HG02981 (cell line): ENCODE measurements around the gene LMF1.

Source experiments
- ATAC-seq: cut with Tn5 transposase; IDR thresholded peaks from one replicate; pipeline ENCODE4 v1.9.1; 2021; ENCODE audit warnings: mild to moderate bottlenecking, moderate library complexity; ENCODE audit not compliant: unreplicated experiment

The LMF1 gene

DNA sequence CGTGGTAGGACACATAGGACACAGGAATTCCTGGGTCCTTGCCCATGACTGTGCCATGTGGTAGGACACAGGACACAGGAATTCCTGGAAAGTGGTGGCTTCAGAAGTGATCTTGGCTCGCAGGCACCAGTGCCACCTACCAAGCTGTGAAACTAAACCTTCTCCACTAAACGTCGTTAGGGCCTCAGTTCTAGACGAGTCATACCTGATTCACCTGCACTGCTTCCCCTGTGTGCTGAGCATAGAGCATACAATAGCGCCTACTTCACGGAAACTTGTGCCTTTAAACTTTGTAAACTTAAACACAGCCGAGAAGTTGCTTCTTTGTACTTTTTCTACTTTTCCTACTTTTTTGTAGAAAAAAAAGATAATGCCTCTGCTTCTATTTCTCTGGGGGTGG lies 15.6 kb upstream of the LMF1 start:
- ATAC-seq: no peak

DNA sequence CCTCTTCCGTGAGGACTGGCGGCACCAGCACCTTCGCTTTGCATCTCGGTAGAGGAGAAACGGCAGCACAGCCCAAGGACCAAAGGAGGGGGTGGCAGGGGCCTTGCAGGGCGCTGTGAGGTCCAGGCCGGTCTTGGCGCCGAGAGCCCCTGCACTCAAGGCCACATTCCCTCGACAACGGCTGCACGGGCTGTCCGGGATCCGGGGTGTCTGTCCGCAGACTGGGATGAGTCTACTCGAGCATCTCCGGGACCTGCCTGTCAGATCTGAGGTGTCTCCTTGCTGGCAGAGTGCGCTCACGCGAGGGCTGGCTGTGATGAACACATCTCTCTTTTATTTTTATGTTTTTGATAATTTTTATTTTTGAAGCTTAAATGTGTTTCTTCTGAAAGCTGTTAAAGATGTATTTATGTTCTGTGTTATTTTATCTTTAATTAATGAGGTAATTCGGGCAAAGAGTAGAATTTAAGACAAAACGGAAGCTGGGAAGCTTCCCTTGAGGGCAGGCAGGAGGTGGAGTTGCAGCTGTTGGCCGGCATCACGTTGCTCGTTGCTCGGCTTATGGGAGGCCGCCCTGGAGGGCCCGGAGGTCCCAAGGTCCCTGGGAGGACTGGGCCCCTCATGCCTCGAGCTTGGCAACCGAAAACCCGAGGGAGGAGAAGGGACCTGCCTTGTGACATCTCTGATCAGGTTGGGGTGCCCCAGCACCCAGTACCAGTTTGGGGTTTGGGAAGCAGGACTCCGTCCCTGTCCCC lies 15.0 kb upstream of the LMF1 start:
- no peak for ATAC-seq

DNA sequence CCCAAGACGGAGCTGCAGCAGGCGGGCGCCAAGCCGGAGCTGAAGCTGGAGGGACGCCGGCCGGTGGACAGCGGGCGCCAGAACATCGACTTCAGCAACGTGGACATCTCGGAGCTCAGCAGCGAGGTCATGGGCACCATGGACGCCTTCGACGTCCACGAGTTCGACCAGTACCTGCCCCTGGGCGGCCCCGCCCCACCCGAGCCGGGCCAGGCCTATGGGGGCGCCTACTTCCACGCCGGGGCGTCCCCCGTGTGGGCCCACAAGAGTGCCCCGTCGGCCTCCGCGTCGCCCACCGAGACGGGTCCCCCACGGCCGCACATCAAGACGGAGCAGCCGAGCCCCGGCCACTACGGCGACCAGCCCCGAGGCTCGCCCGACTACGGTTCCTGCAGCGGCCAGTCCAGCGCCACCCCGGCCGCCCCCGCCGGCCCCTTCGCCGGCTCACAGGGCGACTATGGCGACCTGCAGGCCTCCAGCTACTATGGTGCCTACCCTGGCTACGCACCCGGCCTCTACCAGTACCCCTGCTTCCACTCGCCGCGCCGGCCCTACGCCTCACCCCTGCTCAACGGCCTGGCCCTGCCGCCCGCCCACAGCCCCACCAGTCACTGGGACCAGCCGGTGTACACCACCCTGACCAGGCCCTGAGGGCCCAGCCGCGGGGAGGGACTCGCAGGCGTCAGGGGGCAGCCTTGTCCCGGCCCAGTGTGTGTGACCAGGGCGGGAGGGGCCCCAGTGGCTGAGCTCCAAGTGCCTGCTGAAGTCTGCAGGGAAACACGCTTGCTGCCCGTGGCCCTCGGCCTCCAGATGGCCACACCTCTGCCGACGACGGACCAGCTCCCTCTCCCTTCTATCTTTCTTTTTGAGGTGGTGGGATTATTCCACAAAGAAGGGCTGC lies 14.2 kb upstream of the LMF1 start:
- no peak for ATAC-seq

DNA sequence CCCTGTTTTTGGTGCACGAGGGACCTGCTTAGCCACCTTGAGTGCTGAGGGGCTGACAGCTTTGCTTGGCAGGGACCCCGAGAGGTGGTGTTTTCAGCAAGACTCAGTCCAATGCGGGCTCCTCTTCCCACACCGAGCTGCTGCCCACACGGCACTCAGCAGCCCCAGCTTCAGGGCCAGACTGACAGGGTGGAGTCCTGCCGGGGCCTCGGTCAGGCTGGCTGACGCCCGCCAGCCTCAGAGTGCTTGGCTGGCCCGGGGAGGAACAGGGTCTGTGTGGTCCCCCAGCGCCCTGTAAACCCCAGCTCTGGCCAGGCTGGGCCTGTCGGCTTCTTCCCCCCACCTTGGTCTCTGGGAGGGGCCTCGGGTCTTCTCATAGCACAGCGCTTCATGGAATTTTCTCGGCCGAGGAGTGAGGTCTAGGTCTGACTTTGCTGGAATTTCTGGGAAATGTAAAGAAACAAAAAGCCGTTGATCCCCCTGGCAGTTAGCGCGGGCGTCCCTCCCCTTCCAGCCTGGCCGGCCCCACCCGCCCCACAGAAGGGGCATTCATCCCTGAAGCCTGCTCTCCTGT lies 13.4 kb upstream of the LMF1 start:
- ATAC-seq: no peak

DNA sequence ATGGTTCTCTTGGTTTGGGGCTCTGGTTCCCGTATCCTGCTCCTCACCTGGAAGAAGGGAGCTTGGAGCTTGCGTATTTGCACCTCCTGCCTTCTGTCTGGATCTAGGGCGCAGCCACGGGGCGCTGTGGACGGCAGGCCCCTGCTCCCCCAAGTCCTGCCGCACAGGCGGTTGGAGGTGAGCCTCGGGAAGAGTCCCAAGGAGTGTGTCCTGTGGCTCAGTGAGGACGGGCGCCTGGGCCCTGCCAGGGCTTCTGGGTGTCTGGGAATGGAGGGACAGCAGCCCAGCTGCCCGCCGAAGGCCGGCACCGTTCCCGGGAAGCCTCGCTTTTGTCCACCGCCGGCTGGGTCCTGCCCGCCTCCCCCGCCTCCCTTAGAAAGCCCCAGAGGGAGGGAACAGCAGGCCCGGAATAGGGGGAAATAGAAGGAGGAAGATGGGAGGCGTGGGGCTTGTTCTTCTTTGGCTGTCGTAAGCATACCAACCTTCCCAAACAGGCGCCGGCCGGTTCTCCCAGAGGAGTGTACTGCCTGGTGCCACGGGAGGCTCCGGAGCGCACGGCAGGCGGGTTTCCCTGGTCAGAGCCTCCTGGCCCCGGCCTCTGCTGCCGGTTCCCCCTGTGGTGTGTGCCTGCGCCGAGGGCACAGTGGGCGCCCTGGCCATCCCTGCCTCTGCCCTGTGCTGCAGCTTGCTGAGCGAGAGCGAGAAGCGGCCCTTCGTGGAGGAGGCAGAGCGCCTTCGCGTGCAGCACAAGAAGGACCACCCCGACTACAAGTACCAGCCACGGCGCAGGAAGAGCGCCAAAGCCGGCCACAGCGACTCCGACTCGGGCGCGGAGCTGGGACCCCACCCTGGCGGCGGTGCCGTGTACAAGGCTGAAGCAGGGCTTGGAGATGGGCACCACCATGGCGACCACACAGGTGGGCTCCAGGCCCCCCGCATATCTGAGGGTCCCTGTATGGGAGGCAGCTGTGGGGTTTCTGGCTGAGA lies 12.6 kb upstream of the LMF1 start:
- no peak for ATAC-seq

DNA sequence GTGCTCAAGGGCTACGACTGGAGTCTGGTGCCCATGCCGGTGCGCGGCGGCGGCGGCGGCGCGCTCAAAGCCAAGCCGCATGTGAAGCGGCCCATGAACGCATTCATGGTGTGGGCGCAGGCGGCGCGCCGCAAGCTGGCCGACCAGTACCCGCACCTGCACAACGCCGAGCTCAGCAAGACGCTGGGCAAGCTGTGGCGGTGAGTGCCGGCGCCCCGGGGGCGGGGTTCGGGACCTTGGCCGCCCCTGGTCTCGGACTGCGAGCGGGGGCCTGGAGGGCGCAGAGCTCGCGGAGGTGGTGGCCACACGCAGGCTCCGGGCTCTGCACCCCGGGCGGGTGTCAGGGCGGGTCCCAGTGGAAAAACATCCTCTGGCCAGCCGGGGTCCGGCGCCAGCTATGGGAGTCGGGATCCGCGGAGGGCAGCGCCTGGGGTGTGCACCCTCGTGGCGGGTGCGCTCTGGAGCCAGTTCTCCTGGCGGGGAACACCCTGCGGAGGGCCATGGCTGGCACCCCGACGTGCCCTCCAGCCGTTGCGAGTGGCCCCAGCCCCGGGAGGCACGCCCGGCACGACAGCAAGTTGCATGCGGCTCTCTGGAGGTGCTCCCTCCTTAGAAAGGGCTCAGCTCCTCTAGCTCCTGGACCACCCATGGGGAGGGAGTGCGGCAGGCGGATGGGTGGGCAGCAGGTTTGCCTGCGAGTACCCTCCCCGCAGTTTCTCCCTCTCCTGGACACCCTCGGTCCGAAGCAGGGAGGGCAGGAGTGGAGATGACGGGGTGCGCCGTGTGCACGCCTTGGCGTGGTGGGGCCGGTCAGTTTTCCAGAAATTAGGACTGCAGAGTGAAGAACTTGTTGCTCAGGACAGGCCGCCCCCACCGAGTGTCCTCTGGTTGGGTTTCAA lies 11.6 kb upstream of the LMF1 start:
- ATAC-seq: no peak

DNA sequence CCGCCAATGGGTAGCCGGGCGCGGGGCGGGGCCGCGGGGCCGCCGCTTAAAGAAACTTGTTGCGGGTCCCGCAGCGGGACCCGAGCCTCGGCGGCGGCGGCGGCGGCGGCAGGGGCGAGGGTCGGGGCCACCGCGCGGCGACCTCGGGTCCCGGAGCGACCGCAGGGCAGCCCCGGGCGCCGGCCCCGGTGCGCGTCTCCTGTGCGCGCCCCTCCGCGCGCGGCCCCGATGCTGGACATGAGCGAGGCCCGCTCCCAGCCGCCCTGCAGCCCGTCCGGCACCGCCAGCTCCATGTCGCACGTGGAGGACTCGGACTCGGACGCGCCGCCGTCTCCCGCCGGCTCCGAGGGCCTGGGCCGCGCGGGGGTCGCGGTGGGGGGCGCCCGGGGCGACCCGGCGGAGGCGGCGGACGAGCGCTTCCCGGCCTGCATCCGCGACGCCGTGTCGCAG lies 10.9 kb upstream of the LMF1 start, which contains the start of gene SOX8:
Gene SOX8 (plus strand): TSS at position 76 of the 450 bp plus-strand sequence. CDS start 153 bp downstream, at position 229.
- ATAC-seq: no peak

DNA sequence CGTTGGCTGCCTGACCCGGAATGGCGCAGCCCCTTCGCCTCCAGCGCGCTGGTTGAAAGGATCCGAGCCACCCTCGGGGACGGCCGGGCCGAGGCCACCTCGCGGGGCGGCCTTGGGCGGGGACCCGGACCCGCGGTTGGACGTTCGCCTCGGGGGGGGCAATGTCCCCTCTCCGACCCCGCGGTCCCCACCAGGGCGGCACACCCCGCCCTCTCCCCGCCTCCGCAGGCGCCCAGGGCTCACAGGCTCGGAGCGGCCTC lies 9.7 kb upstream of the LMF1 start:
- ATAC-seq: no peak

DNA sequence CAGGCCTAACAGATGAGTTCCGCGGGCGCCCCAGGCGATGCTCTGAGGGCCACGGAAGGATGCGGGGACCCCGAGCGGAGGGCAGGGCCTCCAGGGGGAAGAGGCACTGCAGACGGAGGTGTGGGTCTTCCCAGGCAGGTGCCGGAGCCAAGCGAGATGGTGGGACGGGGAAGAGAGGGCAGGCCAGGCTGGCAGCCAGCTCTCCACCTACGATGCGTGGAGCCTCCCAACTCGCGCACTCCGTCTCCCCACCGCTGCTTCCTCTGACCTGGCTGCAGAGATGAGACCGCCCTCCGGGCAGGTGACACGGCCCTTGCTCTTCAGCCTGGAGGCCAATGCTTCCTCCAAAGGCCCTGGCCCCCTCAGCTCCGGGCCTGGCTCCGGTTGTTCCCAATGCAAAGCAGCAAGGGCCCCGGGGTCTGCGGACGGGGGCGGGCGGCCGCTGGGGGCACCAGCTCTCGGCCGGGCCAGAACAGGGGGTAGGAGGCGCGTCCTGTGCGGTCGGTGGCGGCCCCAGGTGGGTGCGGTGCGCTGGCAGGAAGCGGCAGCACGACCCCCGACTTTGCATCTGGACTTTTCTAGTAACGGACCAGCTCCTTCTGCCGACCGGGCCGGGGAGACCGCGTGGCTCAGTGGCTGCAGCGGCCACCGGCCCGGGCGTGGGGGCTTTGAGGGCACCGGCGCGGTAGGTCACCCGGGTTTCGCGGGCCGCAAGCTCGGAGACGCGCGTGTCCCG lies 9.2 kb upstream of the LMF1 start:
- no peak for ATAC-seq

DNA sequence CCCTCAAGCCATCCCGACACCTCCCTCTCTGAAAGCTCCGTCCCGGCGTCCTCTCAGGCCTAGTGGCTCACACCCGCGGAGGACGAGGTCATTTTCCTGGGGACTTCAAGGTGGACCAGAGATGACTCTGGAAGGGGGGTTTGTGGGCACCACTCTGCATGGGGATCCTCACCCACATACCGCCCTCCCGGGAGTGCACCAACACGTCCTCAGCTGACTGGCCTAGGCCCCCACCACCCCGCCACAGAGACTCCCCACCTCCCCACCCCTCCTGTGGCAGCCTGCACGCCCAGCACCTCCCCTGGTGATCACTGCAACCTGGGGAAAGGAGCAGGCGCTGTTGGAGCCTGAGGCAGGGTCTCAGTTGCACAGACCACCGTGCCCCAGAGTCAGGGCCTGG lies 8.4 kb upstream of the LMF1 start:
- no peak for ATAC-seq

DNA sequence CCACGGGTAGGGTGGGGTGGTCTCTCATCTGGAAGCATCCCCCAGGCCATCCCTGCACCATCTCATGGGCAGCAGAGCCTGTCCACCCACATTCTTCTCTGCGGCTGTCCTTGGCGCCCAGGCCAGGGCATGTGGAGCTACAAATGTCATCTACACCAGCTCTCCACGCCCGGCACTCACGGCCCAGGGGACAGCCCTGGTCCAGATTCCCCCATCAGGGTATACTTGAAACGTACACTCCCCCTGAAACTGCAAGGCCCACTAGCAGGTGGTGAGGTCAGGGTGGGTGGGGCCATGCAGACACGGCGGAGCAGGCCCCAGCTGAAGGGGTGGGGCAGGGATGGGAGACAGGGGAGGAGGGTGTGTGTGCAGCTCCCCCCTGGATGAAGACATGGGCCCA lies 7.6 kb upstream of the LMF1 start:
- no peak for ATAC-seq

DNA sequence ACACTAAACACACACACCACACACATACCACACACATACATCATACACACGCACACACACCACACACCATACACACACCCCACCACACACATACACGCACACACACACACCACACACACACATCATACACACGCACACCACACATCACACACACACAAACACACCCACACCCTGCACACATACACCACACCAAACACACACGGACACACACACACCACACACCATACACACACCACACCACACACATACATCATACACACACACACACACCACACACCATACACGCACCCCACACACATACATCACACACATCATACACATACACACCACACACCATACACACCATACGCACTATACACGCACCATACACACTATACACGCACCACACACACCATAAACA lies 7.1 kb upstream of the LMF1 start:
- ATAC-seq: no peak

DNA sequence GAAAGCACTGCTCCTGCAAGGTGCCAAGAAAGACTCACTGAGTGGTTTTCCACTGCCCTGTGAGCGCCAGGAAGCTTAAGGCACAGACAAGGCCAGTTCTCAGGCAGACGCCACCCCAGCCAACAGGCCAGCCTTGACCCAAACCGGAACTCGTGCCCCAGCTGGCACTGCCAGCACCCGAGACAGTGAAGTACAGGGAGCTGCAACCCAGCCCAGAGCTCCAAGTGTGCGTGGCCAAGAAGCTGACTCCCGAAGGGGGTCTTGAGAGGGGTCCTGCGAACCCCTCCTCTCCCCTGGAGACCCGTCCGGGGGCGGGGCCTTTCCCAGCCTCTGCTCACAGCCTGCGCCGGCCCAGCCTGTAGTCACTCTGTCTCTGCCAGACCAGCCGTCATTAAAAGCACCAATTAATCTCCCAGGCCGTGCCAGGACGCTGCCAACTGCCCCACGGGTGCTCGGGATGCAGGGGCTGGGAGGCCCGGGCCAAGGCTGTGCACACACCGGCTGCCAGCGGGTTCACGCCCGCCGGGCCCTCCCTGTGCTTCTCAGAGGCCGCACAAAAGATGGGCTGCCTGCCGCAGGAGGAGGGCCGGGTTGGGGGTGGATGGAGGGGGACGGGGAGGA lies 6.4 kb upstream of the LMF1 start:
- no peak for ATAC-seq

DNA sequence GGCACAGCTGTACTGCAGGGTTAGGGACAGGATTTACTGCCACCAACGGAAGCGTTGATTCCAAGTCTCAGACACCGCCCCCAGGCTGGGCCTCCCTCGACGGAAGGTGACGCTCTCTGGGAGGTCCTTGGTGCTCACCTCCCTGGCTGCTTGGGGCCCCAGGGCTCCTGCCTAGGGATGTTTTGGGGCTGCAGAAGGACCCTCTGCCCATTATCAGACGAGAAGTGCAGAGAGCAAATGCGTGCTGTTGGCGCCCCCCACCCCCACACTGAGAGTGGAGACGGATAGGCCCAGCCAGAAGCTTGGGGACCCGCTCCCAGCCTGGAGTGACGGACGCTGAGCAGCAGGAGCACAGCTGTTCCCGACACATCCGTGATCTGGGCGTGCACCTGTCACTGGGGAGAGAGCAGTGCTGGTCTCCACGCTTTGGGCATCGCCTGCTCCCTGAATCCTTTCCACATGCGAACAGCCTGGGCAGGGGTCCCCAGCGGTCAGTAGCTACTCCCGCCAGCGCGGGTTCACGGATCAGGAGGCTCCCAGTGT lies 5.7 kb upstream of the LMF1 start:
- ATAC-seq: no peak

DNA sequence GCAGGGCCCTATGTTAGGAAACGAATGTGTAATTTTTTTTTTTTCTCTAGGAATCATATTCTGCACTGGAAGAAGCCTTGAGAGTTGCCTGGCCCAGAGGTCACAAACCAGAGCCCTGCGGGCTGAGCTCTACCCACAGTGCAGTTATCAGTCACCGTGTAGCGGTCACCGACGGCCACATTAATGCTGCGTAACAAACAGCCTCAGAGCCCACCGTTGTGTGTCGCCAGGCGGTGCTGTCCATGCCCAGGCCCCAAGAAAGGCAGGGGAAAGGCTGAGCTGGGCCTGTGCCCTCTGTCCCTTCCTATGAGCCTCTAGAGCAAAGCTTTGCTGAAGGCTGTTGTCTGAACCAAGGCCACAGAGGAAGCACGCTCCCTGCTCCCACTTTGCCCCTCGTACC lies 4.5 kb upstream of the LMF1 start:
- no peak for ATAC-seq

DNA sequence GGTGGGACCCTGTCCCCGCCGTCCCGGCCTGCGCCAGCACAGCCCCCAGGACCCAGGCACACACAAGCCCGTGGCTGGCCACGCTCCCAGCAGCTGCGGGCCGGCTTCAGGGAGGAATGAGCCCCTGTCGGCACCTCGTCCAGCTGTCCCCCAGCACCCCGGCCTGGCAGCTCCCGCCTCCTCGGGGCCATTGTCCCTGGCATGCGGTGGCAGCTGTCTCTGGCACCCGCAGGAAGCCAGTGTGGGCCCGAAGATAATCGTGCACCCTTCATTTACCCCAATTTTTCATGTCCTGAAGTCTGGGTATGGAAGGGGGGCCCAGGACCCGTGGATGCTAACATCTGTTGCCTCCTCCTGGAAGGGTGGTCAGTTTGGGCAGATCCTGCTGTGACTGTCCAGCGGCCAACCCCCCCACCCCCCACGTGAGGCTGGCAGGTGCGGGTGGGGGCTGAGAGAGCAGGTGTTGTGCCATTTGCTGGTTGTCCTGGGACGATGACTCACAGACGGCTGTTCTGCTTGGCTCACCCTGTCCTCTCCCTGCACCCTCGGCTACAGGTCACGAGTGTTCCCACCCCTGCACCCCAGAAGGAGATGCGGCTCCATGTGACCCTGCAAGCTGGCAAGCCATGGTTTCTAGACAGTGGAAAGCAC lies 4.0 kb upstream of the LMF1 start:
- no peak for ATAC-seq

DNA sequence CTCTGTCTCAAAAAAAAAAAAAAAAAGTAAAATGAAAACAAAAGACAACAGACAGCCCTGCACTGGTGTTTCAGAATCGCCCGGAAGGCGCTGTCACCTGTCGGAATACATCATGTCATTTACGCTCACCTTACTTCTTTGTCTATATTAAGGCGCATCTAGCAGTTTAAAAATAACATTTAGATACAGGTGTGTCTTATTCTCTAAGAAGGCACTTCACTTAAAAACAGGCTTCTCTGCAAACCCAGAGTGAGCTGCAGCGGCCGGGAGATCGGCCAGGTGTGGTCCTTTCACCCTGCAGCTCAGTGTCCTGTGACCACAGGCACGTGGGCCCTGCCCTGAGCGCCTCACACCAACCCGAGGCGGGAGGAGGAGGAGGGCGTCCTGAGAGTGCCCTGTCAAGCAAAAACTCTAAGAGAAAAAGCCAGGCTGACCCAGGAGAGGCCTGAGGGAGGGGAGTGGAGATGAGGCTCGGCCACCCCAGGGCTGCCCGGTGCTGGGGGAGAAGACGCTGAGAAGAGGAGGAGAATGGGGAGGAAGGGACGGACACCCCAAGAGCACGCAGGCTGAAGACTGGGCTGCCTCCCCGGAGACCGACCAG lies 3.3 kb upstream of the LMF1 start:
- ATAC-seq: no peak
